ENCODE measurements around the gene TM9SF2.

GRCh38 chr13:99548448-99548847 lies 47.2 kb downstream of the TM9SF2 start:
- TF ChIP-seq CHD4 (IDR thresholded peaks at IDR 0.05; ENCODE audit: borderline replicate concordance), result no peak
- TF ChIP-seq USF2 (IDR thresholded peaks at IDR 0.05), result no peak
- no peak for TF ChIP-seq BCL3 (IDR thresholded peaks at IDR 0.05)
- no peak for TF ChIP-seq EP300 (IDR thresholded peaks at IDR 0.05)
- no peak for TF ChIP-seq CTCF (IDR thresholded peaks at IDR 0.05)
- no peak for TF ChIP-seq RAD21 (conservative IDR thresholded peaks at IDR 0.05 in 1 of 2, IDR thresholded peaks at IDR 0.05 in 1 of 2)
- TF ChIP-seq BHLHE40 (IDR thresholded peaks at IDR 0.05; ENCODE audit: low read depth, low read length), result no peak
- TF ChIP-seq POLR2A (IDR thresholded peaks at IDR 0.05; ENCODE audit: low read length), result no peak
- TF ChIP-seq PBX3 (IDR thresholded peaks at IDR 0.05), result no peak
- no peak for TF ChIP-seq RFX5 (IDR thresholded peaks at IDR 0.05)
- TF ChIP-seq SMC3 (IDR thresholded peaks at IDR 0.05), result no peak
- no peak for TF ChIP-seq HOXB13 (CRISPR knock-in tag; IDR thresholded peaks at IDR 0.05; ENCODE audit: low read depth)
